BE2C (cell line): Measurements from ENCODE around the gene CEACAM18.

Experiments used
- DNase-seq: peaks from one replicate; pipeline ENCODE4 v3.0.0-alpha.2; 2020
- H3K27me3 ChIP-seq: fragments of 250-450 bp; sonication (Bioruptor Pico); 2 replicates; pipeline ENCODE4 v1.5.1; 2020; ENCODE audit warnings: mild to moderate bottlenecking
- H3K36me3 ChIP-seq: fragments of 250-450 bp; sonication (Bioruptor Pico); 2 replicates; pipeline ENCODE4 v1.5.1; 2020; ENCODE audit warnings: mild to moderate bottlenecking
- H3K4me1 ChIP-seq: fragments of 250-450 bp; sonication (Bioruptor Pico); 2 replicates; pipeline ENCODE4 v1.5.1; 2020
- H3K4me3 ChIP-seq: 2 replicates; pipeline ENCODE4 v1.5.1; 2011; ENCODE audit warnings: low read depth, low read length
- H3K9me3 ChIP-seq: fragments of 250-450 bp; sonication (Bioruptor Pico); 2 replicates; pipeline ENCODE4 v1.5.1; 2020
- TF ChIP-seq, protein P1 (sequence below): IDR thresholded peaks from 2 replicates; pipeline ENCODE4 v1.5.1; 2012; ENCODE audit warnings: mild to moderate bottlenecking, low read depth, low read length

The CEACAM18 gene

GRCh38 chr19:51472607-51473006 lies 5.7 kb upstream of the CEACAM18 start:
- H3K27me3 ChIP-seq, result no peaks in the 10 kb centered on the region; the same call in 1 of the 2 replicates
- no peak for DNase-seq
- no peaks in the 10 kb centered on the region for H3K9me3 ChIP-seq
- no peak overlapping the region for H3K4me3 ChIP-seq
- TF ChIP-seq, protein P1, sequence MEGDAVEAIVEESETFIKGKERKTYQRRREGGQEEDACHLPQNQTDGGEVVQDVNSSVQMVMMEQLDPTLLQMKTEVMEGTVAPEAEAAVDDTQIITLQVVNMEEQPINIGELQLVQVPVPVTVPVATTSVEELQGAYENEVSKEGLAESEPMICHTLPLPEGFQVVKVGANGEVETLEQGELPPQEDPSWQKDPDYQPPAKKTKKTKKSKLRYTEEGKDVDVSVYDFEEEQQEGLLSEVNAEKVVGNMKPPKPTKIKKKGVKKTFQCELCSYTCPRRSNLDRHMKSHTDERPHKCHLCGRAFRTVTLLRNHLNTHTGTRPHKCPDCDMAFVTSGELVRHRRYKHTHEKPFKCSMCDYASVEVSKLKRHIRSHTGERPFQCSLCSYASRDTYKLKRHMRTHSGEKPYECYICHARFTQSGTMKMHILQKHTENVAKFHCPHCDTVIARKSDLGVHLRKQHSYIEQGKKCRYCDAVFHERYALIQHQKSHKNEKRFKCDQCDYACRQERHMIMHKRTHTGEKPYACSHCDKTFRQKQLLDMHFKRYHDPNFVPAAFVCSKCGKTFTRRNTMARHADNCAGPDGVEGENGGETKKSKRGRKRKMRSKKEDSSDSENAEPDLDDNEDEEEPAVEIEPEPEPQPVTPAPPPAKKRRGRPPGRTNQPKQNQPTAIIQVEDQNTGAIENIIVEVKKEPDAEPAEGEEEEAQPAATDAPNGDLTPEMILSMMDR, result no peak
- H3K36me3 ChIP-seq, result no peaks in the 10 kb centered on the region
- no peaks in the 10 kb centered on the region for H3K4me1 ChIP-seq

DNA sequence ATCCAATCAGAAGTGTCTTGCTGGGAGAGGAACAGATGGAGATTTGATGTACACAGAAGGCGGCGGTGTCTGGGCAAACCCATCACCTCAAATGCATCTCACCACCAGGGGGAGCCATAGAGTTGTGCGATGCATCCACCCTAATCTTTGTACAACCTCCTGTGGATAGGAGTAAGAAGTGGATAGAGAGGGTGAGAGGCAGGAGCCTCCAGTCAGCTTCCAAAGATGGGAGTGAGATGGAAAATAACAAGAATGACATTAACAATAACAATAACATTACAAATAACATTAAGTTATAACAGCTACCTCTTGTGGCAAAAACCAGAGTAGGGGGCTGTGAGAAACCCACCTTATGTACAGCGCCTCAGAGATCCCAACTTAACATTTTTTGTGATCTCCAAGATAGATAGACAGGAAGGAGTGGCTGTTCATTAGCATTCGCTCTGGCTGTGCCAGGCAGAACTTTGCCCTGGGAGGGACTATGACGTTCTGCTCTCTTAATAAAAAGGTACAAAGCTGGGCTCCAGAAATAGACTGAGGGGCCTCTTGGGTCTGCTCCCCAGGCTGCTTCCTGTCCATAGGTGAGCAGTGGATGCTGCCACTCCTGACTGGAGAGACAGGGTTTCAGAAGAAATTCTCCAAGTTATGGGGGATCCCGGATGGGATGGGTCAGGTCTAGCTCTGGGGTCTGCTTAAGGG lies 5.2 kb upstream of the CEACAM18 start:
- Histone ChIP-seq H3K36me3 (no peaks in the 10 kb centered on the region), H3K4me1 (no peaks in the 10 kb centered on the region), H3K27me3 (no peaks in the 10 kb centered on the region; the same call in 1 of the 2 replicates), H3K9me3 (no peaks in the 10 kb centered on the region), H3K4me3 (no peak overlapping the region)
- peak; percentile 85 for DNase-seq
- TF ChIP-seq, protein P1, result peak; percentile 81

GRCh38 chr19:51476164-51476563 lies 2.2 kb upstream of the CEACAM18 start:
- Histone ChIP-seq H3K4me1 (no peaks in the 10 kb centered on the region), H3K4me3 (no peak overlapping the region), H3K27me3 (no peaks in the 10 kb centered on the region), H3K9me3 (no peaks in the 10 kb centered on the region), H3K36me3 (no peaks in the 10 kb centered on the region)
- DNase-seq, result no peak
- TF ChIP-seq, protein P1, result no peak

DNA sequence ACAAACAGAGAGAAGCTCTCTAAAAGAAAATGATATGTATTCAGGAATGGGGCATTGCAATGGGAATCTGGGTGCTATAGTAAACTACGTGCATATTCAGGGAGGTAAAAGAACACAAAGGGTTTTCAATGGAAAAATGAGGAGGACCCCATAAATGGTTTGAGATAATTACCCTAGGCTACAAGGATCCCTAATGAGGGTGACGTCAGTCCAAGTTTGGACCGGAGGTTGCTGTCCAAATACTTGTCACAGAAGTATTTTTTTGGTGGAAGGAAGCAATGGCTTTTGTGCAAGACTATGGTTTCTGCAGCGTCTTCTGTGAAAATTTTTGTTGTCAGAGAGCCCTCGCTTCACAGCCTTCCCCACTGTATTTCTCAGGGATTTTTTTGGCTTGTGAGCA lies 995 bp upstream of the CEACAM18 start:
- DNase-seq, result no peak
- no peak overlapping the region for H3K4me3 ChIP-seq
- H3K9me3 ChIP-seq, result no peaks in the 10 kb centered on the region
- no peaks in the 10 kb centered on the region for H3K4me1 ChIP-seq
- H3K36me3 ChIP-seq, result no peaks in the 10 kb centered on the region
- no peaks in the 10 kb centered on the region for H3K27me3 ChIP-seq
- TF ChIP-seq, protein P1, result no peak

- TF ChIP-seq, protein P1, result no peak
- Histone ChIP-seq H3K36me3 (no peaks in the 10 kb centered on the region), H3K4me3 (no peak overlapping the region), H3K9me3 (no peaks in the 10 kb centered on the region), H3K27me3 (no peaks in the 10 kb centered on the region), H3K4me1 (no peaks in the 10 kb centered on the region)
- DNase-seq, result no peak
Observed at GRCh38 chr19:51479531-51480331, 1.4 kb downstream of the CEACAM18 start.

- TF ChIP-seq, protein P1, result no peak
- H3K4me3 ChIP-seq, result no peak overlapping the region
- H3K4me1 ChIP-seq, result no peaks in the 10 kb centered on the region
- no peak for DNase-seq
- no peaks in the 10 kb centered on the region for H3K9me3 ChIP-seq
- H3K36me3 ChIP-seq, result no peaks in the 10 kb centered on the region
- no peaks in the 10 kb centered on the region for H3K27me3 ChIP-seq
Observed at GRCh38 chr19:51480590-51480989, 2.3 kb downstream of the CEACAM18 start.
